ENCODE measurements around the gene SSH3.

GRCh38 chr11:67286621-67287333 is 16.6 kb upstream of the SSH3 start:
- TF ChIP-seq YY1 (IDR thresholded peaks at IDR 0.05; ENCODE audit: insufficient read depth, insufficient read length) (no peak), ZNF274 (IDR thresholded peaks at IDR 0.05; ENCODE audit: low read depth, low read length) (no peak)

Data from NT2/D1 (cell line).